Ishikawa (cell line): ENCODE data around the gene MXI1.
A peak's percentile ranks its signal among the peaks of the same experiment; 100 is the strongest.

Source experiments
- CEBPB ChIP-seq: IDR thresholded peaks from 2 replicates; pipeline ENCODE4 v1.6.1; 2012
- CREB1 ChIP-seq: IDR thresholded peaks from 2 replicates; pipeline ENCODE4 v1.6.1; 2012; ENCODE audit warnings: low read depth
- EGR1 ChIP-seq: IDR thresholded peaks from 2 replicates; pipeline ENCODE4 v1.6.1; 2012
- EP300 ChIP-seq: IDR thresholded peaks from 2 replicates; pipeline ENCODE4 v1.6.1; 2012; ENCODE audit warnings: borderline replicate concordance
- FOXM1 ChIP-seq: IDR thresholded peaks from 2 replicates; pipeline ENCODE4 v1.6.1; 2012; ENCODE audit warnings: low read depth, borderline replicate concordance
- MAX ChIP-seq: IDR thresholded peaks from 2 replicates; pipeline ENCODE4 v1.6.1; 2012
- NFIC ChIP-seq: IDR thresholded peaks from 2 replicates; pipeline ENCODE4 v1.6.1; 2012
- RAD21 ChIP-seq: IDR thresholded peaks from 2 replicates; pipeline ENCODE4 v1.6.1; 2012; ENCODE audit warnings: low read depth
- REST ChIP-seq: IDR thresholded peaks from 2 replicates; pipeline ENCODE4 v1.6.1; 2012; ENCODE audit warnings: low read depth, mild to moderate bottlenecking
- TAF1 ChIP-seq: IDR thresholded peaks from 2 replicates; pipeline ENCODE4 v1.6.1; 2012; ENCODE audit warnings: low read depth, mild to moderate bottlenecking
- TCF12 ChIP-seq: IDR thresholded peaks from 2 replicates; pipeline ENCODE4 v1.6.1; 2012; ENCODE audit warnings: low read depth
- TEAD4 ChIP-seq: IDR thresholded peaks from 2 replicates; pipeline ENCODE4 v1.6.1; 2012
- USF1 ChIP-seq: IDR thresholded peaks from 2 replicates; pipeline ENCODE4 v1.6.1; 2012
- YY1 ChIP-seq: IDR thresholded peaks from 2 replicates; pipeline ENCODE4 v1.6.1; 2012; ENCODE audit warnings: low read depth
- ZBTB7A ChIP-seq: IDR thresholded peaks from 2 replicates; pipeline ENCODE4 v1.6.1; 2012; ENCODE audit warnings: low read depth

MXI1 gene

GRCh38 chr10:110228066-110228465 lies 20.7 kb downstream of the MXI1 start:
- no peak for TF ChIP-seq YY1
- TF ChIP-seq EP300: no peak
- TF ChIP-seq REST: no peak
- TF ChIP-seq TAF1: no peak
- TF ChIP-seq USF1: no peak
- TF ChIP-seq NFIC: no peak
- TF ChIP-seq FOXM1: no peak

GRCh38 chr10:110229155-110229554 lies 21.8 kb downstream of the MXI1 start:
- TF ChIP-seq RAD21: no peak
- no peak for TF ChIP-seq TEAD4
- no peak for TF ChIP-seq MAX
- TF ChIP-seq CEBPB: no peak
- TF ChIP-seq YY1: no peak
- TF ChIP-seq ZBTB7A: no peak
- no peak for TF ChIP-seq FOXM1
- no peak for TF ChIP-seq TCF12
- TF ChIP-seq NFIC: no peak
- TF ChIP-seq EP300: no peak
- no peak for TF ChIP-seq TAF1

GRCh38 chr10:110233846-110234245 lies 26.4 kb downstream of the MXI1 start:
- TF ChIP-seq REST: no peak
- no peak for TF ChIP-seq TAF1

- TF ChIP-seq TCF12 (no peak), REST (no peak), FOXM1 (no peak)
These were observed 30.6 kb downstream of the MXI1 start for GRCh38 chr10:110237894-110238480.

GRCh38 chr10:110239892-110240291 lies 32.5 kb downstream of the MXI1 start:
- TF ChIP-seq CEBPB (peak; percentile 18; the same call in 1 of the 2 replicates), TCF12 (no peak)

- TF ChIP-seq EP300 (no peak), YY1 (no peak), CREB1 (no peak), RAD21 (no peak), TCF12 (no peak), REST (no peak), FOXM1 (no peak), TEAD4 (no peak), CEBPB (no peak), USF1 (no peak), MAX (no peak), ZBTB7A (no peak), EGR1 (no peak), TAF1 (no peak), NFIC (no peak)
These were observed 34.0 kb downstream of the MXI1 start for GRCh38 chr10:110241407-110241806.
